ENCODE results near the gene ANKRD11.
"Not testable (repeated sequence)": the region's sequence is repeated elsewhere in the genome, so short reads cannot be mapped to it uniquely, and the experiment has no call there.

Gene ANKRD11

DNA sequence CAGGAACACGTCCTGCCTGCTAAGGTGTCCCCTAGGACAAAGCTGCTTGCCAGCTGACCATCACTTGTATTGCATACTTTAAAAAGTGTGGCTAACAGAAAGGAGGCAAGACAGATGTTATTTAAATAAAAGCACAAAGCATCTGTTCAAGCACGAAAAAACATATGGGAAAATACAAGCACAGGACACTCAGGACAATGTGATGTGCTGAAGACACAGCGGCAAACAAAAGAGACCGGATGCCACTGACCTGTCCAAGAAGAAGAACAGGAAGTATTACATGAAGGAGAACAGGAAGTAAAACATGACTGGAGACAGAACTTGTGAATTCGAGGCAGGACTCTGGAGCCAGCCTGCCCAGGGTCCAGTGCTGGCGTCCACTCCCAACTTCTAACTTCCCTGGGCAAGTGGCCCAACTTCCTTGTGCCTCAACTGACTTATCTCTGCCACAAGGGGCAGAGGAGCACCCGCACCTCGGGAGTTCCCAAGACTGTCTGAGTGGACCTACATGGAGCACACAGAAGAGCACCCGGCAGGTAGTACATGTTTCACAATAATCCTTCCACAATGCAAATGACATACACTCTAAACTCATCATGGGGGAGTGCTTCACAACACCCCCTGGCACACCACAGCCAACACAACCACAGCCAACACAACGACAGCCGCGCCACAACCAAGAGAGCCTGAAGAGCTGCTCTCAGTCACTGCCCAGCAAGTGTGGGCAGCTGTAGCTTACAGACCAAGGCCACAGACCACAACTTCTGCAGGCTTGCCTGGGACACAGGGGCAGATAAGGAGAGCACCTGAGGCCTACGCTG lies 36.6 kb downstream of the ANKRD11 start:
- DNase-seq (ENCODE audit: low read depth in 4 of 4, low spot score in 1 of 4) = no peak

DNA sequence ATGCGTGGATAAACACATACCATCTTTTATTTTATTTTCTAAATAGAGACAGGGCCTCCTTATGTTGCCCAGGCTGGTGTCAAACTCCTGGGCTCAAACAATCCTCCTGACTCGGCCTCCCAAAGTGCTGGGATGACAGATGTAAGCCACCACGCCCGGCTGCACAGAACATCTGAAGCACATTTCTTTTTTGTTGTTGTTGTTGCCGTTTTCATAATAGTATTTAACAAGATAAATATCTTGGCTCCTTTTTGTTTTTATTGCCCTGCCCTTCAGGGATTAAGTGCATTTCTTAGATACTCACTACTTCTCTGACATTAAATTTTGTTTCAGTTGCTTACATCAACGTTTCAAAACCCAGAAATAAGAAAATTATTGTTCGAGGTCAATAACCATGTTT lies 37.4 kb downstream of the ANKRD11 start:
- DNase-seq (ENCODE audit: low read depth in 4 of 4, low spot score in 1 of 4) = no peak

DNA sequence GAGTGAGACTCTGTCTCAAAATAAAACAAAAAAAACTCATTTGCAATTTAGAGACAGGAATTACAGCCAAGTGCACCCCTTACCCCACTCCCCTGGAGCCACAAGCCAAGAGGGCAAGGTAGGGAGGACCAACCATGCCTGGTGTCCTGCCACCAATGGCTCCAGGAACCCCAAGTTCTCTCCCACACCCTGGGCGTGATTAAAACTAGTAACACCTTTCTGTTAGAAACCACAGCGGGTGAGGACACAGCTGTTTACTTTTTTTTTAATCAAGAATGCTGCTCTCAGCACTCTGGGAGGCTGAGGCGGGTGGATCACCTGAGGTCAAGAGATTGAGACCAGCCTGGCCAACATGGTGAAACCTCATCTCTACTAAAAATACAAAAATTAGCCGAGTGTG lies 38.1 kb downstream of the ANKRD11 start:
- DNase-seq (ENCODE audit: low read depth in 4 of 4, low spot score in 1 of 4) = no peak

DNA sequence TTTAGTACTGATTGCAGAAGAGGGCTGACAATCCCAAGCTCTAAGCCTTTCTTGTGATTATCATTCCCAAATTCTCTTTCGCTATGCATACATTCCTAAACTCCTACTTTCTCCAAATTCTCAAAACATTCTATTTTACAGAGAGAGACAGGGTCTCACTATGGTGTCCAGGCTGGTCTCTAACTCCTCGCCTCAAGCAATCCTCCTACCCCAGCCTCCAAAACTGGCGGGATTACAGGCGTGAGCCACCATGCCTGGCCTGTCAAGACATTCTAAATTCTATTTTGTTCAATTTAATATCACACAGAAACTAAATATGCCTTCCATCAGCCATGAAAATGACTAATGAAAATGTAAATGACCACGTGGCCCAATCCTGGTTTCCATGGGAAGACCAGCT lies 39.8 kb downstream of the ANKRD11 start:
- no peak for DNase-seq (ENCODE audit: low read depth in 4 of 4, low spot score in 1 of 4)

DNA sequence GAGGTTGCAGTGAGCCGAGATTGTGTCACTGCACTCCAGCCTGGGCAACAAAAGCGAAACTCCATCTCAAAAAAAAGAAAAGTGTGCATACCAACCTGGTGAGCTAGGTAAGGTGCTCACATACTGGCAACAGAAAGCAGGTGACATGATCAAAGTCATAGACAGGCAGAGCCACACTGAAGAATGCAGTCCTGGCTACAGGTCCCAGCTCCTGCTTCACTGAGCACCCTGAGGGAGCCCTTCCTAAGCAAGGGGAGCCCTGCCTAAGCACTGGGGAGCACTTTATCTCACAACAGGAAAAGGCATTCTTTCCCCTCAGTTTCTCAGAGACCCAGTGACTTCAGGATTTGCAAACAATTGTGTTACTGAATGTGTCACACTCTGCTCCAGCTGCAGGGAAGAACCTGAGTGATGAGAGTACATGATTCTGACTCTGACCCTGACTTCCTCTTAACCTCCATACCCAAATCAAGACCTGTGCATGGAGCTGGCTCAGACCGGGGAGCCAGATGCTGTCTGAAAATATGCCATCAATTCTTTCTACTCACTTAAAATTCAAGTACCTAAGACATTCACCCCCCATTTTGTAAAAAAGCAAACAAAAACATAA lies 40.5 kb downstream of the ANKRD11 start:
- DNase-seq (ENCODE audit: low read depth in 4 of 4, low spot score in 1 of 4) = no peak

DNA sequence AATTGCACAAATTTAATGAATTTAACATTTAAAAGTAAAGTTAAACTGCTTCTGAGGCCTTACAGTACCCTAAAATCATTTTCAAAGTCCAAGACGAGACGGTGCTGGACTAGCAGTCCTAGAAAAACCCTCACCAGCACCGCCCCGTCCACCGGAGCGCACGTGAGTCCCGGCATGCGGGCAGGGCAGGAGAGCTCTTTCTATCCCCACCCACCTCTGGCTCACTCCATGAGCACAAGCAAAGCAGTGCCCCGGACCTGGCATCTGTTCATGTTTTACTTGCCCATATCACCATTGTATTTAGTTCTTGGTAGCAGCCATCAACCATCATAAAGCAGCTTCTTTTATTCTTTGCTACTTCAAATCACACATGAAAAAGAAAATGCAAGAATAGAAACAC lies 41.7 kb downstream of the ANKRD11 start:
- DNase-seq (ENCODE audit: low read depth in 4 of 4, low spot score in 1 of 4) = no peak

DNA sequence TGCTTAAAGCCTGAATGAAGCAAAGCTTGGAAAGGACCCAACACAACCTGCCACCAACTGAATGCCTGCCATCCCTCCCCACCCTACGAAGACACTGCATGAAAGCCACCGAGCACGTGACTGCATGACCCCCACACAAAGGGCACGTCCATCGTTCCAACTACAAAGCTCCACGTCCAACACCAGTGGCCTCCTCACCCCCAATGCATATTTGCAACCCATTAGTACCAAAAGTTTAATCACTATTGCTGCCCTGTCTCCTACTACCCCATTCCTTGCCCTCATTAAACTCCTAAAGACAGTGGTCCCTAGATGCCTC lies 43.4 kb downstream of the ANKRD11 start:
- no peak for DNase-seq (ENCODE audit: low read depth in 4 of 4, low spot score in 1 of 4)

DNA sequence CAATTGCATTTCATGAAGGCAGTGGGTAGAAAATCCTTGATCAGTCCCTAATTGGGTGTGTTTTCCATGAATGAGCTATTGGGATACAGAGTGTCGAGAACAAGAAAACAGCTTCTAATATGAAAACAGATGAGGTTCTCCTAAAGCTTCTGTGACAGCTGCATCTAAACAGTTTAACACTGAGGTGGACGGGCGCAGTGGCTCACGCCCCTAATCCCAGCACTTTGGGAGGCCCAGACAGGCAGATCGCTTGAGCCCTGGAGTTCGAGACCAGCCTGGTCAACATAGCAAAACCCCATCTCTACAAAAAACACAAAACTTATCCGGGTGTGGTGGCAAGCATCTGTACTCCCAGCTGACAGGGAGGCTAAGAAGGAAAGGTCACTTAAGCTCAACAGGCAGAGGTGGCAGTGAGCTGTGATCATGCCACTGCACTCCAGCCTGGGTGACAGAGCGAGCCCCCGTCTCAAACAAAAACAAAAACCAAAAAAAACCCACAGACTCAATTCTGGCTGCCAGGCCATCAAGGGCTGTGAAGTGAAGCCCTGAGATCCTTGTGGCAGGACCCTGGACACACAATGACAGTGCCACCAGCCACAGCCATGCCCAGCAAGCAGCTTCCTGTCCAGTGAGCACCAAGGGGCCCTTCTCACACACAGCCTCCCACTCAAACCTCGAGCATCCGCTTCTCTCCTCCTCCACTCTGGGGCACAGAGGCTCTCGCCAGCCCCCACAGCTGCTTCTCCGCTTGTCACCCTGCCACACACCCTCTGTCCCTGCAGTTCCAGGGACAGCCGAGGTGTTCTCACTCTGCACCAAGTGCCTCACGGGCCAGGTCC lies 44.0 kb downstream of the ANKRD11 start:
- no peak for DNase-seq (ENCODE audit: low read depth in 4 of 4, low spot score in 1 of 4)

DNA sequence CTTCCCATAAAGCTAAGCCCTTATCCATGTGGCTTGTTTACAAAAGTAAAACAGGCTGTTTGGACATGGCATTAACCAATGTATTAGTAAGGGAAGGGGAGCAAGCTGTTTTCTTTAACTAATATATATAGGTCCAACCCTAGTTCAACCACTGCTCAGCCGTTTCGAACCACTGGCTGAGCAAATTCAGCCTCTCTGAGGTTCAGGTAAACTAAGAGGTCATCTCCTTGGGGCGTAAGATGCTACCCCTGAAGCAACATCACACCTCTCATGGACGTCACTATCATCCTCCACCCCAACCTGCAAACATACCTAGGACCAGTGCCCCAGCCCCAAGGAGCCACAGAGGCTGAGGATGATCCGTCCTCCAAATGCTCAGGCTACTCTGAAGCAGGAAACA lies 45.2 kb downstream of the ANKRD11 start:
- DNase-seq (ENCODE audit: low read depth in 4 of 4, low spot score in 1 of 4) = no peak

DNA sequence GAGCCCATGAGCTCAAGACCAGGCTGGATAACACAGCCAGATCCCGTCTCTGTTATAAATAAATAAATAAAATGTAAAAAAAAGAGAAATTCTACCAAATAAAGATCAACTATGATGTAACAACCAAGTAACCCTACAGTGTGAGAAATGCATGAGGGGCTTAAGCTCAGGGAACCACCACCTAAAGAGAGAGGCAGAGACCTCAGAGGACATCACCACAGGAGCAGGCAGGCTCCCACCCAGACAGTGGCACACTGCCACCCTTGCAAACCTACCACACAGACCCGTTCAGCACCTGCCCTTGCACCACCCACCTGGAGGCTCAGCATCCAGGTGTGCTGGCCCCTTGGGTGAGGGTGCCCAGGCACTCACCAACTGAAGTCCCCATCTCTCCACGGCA lies 45.6 kb downstream of the ANKRD11 start:
- no peak for DNase-seq (ENCODE audit: low read depth in 4 of 4, low spot score in 1 of 4)

DNA sequence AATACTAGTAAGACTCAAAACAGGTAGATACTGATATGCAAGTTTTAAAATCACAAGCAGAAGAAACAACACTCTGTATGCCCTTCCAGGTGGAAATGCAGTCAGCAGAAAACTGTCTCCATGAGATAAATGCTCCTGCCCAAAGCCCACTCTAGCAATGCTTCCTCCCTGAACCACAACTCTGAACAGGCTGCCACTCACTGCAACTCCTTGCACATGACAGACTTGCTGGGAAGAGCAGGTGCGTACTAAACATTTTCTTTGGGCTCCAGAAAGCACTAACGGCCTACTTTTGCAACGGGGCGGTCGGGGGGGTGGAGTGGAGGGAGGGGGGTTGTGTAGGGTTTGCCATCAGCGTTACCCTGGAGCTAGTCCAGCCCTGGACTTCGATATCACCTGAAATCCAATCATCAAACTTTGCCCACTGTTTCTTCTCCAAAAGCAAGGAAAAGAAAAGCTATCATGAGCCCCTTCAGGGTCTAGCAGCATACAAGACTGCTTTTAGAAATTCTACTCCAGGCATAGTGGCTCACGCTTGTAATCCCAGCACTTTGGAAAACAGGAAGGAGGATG lies 46.1 kb downstream of the ANKRD11 start:
- DNase-seq (ENCODE audit: low read depth in 4 of 4, low spot score in 1 of 4) = no peak

DNA sequence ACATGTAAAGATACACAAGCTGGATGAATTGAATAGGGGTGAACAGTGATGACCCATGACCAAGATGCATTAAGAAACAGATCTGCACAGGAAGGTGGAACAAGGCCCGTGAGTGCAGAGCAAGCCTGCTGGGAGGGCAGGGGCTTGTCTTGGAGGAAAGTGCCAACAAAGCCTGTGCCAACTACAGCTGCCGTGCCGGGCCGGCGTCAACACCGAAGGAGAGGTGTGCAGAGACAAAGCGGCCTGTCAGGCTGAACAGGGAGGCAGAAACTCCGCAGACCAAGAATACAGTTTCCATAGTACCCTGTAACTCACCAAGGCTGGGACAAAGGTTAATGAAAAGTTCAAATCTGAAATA lies 46.7 kb downstream of the ANKRD11 start:
- DNase-seq (ENCODE audit: low read depth in 4 of 4, low spot score in 1 of 4) = no peak

DNA sequence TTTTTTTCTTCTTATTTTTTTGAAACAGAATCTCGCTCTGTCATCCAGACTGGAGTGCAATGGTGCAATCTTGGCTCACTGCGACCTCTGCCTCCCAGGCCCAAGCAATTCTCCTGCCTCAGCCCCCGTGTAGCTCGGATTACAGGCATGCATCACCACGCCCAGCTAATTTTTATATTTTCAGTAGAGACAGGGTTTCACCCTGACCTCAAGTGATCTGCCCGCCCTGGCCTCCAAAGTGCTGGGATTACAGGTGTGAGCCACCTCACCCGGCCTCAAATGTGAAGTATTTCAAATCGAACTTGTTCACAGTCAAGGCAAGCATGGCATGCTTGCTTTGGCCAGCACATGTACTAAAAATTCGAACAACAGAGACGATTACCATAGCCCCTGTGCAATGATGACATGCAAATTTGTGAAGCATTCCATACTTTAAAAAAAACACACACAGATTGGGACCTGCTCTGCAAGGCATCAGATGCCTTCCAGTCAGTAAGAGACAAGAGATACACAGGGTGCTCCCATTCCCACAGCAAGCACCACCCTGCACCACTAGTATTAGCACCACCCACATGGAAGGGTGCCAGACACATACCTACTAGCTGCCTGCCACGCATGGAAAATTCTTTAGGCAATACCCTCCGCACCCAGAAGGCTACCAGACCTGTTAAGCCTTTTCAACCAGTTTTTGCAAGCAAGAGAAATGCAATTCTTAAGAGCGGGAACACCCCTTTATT lies 47.2 kb downstream of the ANKRD11 start:
- no peak for DNase-seq (ENCODE audit: low read depth in 4 of 4, low spot score in 1 of 4)

DNA sequence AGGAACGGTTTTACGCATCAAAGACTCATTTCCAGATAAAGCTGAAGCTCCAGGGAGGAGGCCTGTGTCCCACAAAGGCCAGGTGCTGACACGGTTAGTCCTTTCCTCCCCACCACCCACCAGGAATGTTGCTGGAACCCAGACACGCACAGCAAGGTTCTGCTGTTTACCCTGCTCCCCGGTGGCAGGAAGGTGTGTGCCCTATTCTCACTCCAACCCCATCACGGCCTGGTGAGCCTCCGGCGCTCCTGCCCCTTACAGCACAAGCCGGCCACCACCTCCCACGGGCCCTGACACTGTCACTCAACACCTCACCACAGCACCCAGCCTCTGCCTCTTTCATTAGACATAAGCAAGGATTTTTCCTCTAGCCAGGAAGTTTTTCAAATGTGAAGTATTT lies 47.8 kb downstream of the ANKRD11 start:
- no peak for DNase-seq (ENCODE audit: low read depth in 4 of 4, low spot score in 1 of 4)

DNA sequence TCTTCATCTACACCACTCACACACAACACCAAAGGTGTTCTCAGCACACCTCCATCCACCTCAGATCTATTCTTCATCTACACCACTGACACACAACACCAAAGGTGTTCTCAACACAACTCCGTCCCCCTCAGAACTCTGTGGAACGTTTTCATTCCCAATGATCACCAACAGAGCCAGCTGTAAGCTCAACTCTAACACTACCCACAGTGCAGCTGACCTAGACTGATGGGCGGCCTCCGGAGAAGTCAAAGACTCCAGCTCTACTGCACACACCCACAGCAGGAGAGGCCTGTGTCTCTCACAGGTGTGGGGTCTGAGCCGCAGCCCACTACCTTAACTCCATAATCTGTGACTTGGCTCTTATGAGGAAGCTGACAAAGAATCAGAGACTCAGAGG lies 50.7 kb downstream of the ANKRD11 start:
- no peak for DNase-seq (ENCODE audit: low read depth in 4 of 4, low spot score in 1 of 4)

DNA sequence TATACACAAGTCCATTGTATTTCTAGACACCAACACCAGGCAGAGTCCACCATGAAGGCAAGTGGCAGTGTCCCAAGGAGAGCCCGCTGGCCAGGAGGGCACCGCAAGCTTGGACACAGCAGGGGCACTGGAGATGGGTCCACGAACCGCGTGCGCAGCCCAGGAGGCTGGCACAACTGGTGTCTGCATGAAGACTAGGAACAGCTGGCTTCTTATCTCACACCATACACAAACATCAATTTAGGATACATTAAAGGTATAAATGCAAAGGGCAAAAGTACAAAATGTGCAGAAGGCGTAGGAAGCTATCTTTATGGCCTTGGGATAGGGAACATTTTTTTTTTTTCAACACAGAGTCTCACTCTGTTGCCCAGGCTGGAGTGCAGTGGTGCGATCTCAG lies 52.4 kb downstream of the ANKRD11 start:
- DNase-seq (ENCODE audit: low read depth in 4 of 4, low spot score in 1 of 4) = no peak

DNA sequence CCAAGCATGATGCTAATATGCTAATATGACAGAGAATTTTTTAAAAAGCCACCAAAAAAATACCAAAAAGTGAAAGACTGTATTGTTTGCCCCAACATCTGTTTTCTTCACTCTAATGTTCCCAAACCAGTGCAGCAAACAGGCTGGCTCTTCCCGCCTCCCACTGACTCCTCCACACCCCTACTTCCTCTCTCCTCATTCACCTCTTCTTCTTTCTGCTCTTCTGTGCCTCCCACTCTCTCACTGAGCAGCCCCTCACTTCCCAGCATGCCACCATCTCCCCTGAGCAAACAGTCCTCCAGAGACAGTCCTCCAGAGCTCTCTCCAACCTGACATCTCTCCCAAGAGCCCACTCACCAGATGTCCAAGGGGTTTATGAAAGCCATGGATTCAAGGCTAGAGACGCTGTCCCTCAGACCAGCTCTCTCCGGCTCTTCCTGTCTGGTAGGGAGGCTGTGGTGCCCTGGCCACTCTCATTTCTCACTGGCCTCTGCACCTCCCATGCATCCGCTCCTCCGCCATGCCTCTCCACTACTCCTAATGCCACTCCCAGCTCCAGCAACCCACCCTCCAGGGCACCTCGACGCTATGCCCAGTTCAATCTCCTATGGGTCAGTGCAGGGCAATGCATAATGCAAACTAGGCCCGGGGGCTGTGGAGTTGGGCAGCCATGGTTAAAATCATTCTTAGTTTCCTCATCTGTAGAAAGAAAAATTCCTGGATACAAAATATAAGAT lies 52.9 kb downstream of the ANKRD11 start:
- DNase-seq (ENCODE audit: low read depth in 4 of 4, low spot score in 1 of 4) = no peak

DNA sequence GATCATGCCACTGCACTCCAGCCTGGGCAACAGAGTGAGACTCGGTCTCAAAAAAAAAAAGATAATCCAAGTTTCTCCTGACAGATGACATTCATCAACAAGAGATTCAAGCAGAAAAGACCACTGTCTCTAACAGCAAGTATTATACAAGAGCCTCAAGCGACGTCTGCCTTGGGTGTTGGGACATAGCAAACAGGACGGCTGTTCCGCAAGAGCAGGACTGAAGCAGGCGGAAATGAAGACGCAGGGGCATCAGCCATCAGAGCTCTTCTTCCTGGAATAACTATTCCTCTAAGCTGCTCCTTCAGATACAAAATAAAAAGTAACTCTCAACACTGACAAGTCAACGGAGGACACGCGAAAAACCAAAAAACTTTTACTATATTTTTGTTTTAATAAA lies 54.0 kb downstream of the ANKRD11 start:
- DNase-seq (ENCODE audit: low read depth in 4 of 4, low spot score in 1 of 4) = no peak

DNA sequence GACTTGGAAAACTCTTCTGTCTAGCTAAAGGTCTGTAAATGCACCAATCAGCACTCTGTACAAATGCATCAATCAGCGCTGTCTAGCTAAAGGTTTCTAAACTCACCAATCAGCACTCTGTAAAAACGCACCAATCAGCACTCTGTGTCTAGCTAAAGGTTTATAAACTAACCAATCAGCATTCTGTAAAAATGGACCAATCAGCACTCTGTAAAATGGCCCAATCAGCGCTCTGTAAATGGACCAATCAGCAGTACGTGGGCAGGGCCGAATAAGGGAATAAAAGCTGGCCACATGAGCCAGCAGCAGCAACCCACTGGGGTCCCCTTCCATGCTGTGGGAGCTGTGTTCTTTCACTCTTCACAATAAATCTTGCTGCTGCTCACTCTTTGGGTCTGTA lies 55.3 kb downstream of the ANKRD11 start:
- DNase-seq (ENCODE audit: low read depth in 4 of 4, low spot score in 1 of 4) = not testable (repeated sequence)

DNA sequence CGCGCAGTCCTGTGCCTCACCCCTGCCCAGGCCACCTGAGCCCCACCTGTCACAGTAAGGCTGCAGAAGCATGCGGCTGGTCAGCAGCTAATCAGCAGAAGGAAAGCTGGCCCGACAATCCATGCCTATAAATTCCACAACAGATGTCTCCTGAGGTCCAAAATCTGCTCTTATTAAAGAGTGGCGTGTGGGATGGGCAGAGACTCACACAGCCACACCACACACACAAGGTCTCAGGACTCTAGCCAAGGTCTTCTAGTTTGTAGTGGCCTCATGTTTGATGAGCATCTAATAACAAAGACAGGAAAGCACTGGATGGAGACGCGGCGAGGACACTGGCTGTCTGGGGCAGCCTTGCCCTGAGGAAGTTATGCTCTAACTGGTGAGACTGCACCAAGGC lies 55.9 kb downstream of the ANKRD11 start:
- DNase-seq (ENCODE audit: low read depth in 4 of 4, low spot score in 1 of 4) = no peak

Data from stimulated activated CD4-positive, alpha-beta T cell treated with anti-CD3 and anti-CD28 coated beads, Interleukin-1b, Interleukin-23, amount 100 ng/mL, for 24 hours (primary cell).